Stimulated activated CD4-positive, alpha-beta T cell treated with anti-CD3 and anti-CD28 coated beads, Interleukin-1b, Interleukin-23, amount 100 ng/mL, for 24 hours (primary cell): ENCODE measurements around the gene ZNF569.
"Not testable (repeated sequence)": the region's sequence is repeated elsewhere in the genome, so short reads cannot be mapped to it uniquely, and the experiment has no call there.

Experiments
- DNase-seq, 4 experiments: peaks; one replicate each; pipeline ENCODE4 v3.0.0-alpha.2; 2020; ENCODE audit warnings: low read depth in 4 of 4, low spot score in 1 of 4

ZNF569 gene

DNA sequence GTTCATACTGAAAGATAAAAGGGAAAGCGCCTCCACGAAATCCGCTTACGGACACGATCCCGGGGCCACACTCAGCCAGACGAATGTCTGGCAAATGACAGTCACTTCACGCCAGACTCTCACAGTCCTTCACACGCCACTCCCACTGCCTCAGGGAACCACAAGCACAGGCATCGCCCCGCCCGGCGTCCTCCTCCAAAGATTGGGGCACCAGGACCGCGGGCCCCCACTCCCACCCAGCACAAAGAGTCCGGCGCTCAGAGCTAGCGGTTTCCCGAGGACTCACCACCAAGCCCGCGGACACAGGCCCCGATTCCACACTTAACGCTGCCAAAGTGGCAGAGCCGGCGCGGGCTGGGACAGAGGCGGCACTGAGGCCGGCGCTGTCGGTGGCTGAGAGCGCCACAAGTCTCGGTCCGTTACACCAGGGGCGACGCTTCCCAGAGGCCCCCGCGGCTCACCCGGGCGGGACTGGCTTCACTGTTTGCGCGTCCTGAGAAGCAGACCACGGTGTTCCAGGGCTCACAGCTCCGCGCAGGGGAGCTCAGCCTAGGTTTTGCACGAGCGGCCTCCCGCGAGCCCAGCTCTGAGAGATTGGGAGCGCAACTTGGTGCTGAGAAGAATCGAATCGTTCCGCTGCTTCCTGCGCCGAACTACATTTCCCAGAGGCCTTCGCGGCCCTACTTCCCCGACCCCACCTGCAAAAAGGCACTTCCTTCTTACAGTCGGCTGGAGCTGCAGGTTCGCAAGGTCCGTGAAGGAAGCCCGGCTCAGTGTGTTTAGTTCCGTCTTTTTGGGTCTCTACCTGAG lies at the start of gene ZNF569:
Gene ZNF569, minus strand, starts transcription at position 647 of the 810 bp plus-strand sequence. CDS start 22,523 bp downstream, outside the sequence.
- DNase-seq: peak; percentile 55 to 82 (median 72)

DNA sequence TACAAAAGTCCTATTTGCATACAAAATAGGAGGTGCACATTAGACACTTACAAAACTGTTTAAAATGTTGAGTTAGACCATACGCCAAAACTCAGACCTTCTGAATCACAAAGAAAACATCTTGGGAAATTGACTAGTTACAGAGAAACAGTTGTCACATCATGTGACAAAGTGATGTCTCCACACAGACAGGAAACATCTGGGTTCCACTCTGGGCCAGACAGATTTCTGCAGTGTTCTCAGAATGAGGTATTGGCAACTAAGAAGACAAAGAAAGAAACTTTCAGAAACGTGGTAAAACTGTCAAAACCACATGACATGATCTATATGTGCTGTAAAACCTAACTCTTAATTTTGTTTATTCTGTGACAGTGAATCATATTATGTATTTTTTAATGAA lies 46.2 kb upstream of the ZNF569 start:
- DNase-seq: no peak

DNA sequence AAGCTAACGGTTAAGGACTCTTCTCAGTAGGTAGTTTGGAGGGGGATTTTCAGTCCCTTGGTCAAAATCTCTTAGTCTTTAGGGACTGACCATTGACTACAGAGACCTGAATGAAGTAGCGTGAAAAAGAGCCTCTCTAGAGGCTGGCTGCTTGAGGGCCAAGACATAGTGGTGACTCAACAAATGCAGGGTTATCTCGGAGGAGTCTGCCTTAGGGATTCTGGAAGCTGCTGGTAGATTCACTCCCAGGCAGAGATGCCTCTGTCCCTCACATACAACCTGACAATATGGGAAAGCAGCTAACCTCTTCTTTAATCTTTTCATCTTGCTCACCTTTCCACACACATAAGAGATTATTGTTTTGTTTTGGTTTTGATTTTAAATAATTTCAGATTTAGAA lies 44.6 kb upstream of the ZNF569 start:
- no peak for DNase-seq

DNA sequence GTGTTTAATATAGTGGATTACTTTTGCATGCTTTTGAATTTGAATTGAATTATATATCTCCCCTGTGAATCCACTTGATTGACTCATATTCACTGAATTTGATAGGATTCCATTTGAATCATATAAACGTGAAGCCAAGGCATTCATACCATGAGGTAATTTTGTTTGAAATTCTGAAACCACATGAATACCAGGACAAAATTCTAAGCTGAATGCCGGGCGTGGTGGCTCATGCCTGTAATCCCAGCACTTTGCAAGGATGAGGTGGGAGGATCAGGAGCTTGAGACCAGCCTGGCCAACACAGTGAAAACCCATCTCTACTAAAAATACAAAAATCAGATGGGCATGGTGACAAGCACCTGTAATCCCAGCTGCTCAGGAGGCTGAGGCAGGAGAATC lies 43.9 kb upstream of the ZNF569 start:
- no peak for DNase-seq

DNA sequence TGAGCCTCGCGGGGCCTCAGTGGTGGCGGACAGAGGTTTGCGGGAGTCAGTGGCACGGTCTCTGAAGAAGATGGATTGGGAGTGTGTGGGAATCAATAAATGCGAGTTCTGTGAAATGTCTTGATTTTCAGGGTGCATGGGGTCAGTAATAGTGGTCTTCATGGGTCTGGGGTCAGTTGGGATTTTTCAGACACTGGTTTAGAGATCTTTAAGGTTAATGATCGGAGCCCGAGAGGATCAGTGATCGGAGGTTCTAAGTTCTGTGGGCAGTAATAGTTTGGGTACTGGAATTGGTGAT lies 39.9 kb upstream of the ZNF569 start:
- DNase-seq: no peak

DNA sequence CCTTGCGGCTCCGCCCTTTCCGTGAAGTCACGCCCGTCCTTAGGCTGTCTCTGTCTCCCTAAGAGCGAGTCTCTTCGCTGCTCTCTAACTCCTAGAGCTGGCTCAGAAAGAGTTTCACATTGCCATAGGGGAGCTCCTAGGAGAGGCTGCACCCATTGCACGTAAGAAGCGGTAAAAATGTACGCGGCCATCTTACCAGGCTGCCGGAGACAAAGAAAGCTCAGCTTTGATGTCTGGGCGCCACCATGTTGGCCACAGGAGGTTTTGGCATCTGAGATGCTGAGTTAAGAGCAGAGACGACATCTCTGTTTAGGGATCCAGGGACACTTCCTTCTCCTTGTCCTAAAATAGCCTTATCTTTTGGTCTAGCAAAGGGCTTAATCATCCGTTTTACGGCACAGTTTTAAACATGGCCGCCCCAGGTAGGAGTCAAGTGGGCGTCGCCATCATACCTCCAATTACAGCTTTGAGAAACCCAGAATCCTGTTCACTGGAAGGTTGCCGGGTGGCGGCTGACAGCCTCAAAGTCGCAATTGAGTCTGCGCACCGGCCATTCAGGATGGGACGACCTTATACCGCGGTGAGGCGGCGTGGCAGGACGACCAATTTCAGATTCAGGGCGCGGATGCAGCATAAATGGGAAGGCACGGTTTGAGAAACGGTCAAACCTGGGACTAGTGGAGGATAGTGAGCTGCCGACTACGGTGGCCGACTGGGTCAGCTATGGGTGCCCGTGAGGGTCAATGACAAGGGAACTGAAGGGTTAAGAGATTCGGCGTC lies 39.3 kb upstream of the ZNF569 start, which contains the start of gene ZNF793:
Gene ZNF793, plus strand, starts transcription at position 553 of the 780 bp plus-strand sequence. CDS start 16,501 bp downstream, outside the sequence.
- DNase-seq: peak; percentile 43 to 75 (median 68)

DNA sequence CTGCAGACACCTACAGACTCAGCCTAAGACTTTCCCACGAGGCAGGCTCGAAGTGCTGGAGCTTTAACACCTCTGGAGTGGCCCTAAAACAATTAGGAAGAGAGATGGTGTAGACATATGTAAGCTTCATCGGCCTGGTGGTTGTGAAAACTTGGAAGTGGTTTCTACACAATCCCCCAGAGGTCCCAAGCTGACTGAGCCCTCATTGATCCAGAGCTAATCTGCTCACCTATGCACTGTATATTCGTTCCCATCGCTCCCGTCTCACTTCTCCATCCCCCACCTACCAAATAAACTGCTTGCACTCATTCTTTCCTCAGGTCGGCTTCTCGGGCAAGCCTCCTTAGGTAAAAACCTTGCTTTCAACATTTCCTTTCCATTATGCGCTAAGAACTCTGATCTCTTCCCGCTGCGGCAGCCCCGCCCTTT lies 38.7 kb upstream of the ZNF569 start:
- no peak for DNase-seq

DNA sequence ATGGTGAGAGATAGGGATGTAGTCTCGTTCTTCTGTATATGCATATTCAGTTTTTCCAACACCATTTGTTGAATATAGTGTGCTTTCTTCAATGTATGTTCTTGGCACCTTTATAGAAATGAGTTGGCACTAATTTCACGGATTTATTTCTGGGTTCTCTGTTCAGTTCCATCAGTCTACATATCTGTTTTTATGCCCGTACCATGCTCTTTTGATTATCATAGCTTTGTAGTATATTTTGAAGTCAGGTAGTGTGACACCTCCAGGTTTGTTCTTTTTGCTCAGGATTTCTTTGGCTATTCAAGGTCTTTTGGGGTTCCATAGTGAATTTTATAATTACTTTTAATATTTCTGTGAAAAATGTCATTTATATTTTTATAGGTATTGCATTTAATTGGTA lies 25.0 kb upstream of the ZNF569 start:
- DNase-seq: no peak

DNA sequence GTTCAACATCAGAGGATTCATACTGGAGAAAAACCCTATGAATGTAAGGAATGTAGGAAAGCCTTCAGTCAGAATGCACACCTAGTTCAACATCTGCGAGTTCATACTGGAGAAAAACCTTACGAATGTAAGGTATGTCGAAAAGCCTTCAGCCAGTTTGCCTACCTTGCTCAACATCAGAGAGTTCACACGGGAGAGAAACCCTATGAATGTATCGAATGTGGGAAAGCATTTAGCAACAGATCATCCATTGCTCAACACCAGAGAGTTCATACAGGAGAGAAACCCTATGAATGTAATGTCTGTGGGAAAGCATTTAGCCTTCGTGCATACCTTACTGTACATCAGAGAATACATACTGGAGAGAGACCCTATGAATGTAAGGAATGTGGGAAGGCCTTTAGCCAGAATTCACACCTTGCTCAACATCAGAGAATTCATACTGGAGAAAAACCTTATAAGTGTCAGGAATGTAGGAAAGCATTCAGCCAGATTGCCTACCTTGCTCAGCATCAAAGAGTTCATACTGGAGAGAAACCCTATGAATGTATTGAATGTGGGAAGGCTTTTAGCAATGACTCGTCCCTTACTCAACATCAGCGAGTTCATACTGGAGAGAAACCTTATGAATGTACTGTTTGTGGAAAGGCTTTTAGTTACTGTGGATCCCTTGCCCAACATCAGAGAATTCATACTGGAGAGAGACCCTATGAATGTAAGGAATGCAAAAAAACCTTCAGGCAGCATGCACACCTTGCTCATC lies 17.3 kb upstream of the ZNF569 start:
- no peak for DNase-seq

DNA sequence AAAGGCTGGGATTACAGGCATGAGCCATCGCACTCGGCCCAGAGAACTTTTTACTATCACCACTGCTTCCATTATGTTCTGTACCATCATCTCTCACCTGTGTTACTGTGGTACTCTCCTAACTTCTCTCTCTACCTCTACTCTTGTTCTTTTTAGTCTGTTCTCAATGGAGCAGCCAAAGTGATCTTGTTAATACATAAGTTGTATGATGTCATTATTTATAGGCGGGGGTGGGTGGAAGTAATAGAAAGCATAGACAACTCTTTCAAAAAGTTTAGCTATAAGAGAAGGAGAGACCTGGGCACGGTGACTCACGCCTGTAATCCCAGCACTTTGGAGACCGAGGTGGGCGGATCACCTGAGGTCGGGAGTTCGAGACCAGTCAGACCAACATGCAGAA lies 4.9 kb upstream of the ZNF569 start:
- no peak for DNase-seq

DNA sequence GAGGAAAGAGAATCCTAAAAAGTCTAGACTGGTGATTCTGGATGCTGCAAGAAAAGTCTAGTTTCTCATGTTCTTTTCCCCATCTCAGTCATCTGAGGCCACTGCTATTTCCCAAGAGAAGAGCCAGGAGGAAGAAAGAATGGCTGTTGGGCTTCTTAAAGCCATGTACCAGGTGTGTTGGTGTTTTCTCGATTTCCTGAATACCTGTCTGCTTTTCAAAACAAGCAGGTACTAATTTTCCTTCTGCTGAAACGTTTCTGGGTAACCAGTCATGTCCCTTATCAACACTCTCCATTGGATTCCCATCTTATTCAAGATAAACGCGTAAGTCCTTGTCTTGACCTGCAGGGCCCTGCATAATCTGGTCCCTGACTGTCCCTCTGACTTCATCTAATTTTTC lies 3.0 kb upstream of the ZNF569 start:
- no peak for DNase-seq

DNA sequence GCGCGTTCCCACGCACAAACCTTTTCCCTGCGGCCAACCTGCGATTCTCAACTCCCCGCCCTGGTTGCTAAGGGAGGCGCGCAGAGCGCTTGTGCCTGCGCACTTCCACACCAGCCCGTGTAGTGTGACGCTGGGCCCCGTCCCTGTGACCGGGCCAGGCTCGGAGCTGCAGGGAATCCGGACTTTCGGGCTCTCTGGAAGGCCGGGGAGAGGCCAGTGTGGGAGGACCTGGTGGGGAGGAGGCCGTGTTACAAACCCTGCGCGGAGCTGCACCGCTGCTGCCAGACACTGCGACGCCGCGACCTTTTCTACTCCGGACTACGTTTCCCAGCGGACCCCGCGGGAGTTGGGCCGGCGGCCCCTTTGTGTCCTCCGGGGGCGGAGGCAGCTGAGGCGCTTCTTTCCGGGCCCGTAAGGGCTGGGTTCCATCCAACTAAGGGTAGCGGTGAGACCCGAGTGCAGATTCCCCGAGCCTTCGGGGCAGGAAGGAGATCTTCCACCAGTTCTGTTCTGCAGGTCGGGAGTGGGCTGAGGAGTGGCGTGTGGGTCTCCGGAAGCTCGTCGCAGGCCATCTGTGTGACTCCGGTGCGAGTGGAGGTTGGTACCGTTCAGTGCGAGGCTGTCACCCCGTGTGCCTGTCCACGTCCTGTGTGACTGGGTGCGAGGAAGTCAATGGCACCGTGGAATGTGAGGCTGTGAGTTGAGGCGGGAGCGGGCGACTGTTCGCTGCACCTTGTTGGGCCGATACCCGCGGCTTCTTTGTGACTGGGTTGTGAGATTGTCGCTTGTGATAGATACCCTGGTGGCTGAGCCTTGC lies 1.9 kb upstream of the ZNF569 start, which contains the start of gene ZNF570:
Gene ZNF570, plus strand, starts transcription at position 396 of the 817 bp plus-strand sequence. CDS start 999 bp downstream, outside the sequence.
- peak; percentile 69 to 82 (median 76) for DNase-seq

DNA sequence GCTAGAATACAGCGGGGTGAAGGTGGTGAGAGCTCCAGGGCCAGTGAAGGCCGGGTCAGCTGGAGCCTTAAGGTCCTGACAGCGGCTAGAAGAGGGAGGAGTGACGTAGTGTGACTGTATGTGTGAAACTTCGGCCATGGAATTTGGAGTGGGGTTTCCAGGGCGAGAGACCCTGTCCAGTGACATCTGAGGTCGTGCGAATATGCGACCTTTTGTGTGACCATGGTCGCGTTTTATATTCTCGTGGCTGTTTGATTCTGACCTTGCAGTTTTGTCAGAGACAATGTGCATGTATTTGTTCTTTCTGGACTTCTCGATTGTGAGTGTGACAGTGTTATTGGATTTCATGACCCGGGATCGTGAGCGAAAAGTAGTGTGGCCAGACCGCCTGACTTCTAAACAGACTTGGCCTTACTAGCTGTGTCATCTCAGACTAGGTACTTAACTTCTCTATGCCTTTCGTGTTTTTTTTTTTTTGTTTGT lies 405 bp upstream of the ZNF569 start:
- DNase-seq: no peak

DNA sequence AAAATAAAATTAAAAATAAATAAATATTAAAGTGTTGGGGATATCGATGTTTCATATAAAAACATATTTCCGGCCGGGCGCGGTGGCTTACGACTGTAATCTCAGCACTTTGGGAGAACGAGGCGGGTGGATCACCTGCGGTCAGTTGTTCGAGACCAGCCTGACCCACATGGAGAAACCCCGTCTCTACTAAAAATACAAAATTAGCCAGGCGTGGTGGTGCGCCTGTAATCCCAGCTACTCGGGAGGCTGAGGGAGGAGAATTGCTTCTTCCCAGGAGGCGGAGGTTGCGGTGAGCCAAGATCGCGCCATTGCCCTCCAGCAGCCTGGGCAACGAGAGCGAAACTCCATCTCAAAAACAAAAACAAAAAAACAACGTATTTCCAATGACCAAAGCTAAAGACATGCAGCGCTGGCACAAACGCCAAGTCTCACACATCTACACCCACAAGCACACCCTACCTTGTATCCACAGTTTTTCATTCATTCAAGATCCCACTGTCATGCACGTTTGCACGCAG lies 907 bp downstream of the ZNF569 start:
- DNase-seq: no peak

DNA sequence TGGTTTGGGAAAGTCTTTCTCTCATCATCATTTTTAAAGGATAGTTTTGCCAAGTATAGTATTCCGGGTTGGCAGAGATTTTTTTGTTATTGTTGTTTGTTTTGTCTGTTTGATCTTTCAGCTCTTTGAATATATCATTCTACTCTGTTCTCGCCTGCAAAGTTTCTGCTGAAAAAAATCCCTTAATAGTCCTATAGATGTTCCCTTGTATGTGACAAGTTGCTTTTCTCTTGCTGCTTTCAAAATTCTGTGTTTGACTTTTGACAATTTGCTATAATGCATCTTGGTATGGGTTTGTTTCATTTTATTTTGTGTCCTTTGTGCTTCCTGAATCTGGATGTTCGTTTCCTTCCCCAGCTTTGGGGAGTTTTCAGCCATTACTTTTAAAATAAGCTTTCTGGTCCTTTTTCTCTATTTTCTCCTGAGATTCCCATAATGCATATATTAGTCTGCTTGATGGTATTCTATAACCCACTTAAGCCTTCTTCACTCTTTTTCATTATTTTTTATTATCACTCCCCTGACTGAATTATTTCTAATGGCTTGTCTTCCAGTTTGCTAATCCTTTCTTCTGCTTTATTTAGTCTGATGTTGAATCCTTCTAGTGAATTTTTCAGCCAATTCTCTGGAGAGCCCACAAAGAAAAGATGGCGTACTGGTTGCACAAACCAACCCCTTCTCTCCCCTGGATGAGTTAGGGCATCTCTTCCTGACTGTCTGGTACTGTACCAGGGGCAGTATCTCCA lies 14.6 kb downstream of the ZNF569 start:
- no peak for DNase-seq

DNA sequence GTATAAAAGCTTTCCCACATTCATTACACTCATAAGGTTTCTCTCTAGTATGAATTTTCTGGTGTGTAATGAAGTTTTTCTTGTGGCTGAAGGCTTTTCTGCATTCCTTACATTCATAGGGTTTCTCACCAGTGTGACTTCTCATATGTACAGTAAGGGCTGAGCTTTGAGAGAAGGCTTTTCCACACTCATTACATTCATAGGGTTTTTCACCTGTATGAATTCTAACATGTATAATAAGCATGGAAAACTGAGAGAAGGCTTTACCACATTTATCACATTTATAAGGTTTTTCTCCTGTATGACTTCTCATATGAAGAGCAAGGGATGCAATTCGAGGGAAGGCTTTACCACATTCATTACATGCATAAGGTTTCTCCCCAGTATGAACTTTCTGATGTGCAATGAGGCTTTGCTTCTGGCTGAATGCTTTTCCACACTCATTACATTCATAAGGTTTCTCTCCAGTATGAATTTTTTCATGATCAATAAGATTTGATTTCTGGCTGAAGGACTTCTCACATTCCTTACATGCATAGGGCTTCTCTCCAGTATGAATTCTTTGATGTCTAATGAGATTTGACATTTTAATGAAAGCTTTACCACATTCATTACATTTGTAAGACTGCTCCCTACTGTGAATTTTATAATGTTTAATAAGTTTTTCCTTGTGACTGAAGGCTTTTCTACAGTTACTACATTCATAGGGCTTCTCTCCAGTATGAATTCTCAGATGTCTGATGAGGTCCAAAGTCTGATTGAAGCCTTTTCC lies 53.7 kb downstream of the ZNF569 start:
- DNase-seq: no peak

DNA sequence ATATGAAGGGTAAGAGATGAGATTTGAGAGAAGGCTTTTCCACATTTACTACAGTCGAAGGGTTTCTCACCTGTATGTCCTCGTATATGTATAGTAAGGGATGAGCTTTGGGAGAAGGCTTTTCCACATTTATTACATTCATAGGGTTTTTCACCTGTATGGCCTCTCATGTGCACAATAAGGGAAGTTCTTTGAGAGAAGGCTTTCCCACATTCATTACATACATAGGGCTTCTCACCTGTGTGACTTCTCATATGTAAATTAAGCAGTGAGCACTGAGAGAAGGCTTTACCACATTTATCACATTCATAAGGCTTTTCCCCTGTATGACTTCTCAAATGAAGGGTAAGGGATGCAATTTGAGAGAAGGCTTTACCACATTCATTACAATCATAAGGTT lies 54.5 kb downstream of the ZNF569 start:
- DNase-seq: no peak

DNA sequence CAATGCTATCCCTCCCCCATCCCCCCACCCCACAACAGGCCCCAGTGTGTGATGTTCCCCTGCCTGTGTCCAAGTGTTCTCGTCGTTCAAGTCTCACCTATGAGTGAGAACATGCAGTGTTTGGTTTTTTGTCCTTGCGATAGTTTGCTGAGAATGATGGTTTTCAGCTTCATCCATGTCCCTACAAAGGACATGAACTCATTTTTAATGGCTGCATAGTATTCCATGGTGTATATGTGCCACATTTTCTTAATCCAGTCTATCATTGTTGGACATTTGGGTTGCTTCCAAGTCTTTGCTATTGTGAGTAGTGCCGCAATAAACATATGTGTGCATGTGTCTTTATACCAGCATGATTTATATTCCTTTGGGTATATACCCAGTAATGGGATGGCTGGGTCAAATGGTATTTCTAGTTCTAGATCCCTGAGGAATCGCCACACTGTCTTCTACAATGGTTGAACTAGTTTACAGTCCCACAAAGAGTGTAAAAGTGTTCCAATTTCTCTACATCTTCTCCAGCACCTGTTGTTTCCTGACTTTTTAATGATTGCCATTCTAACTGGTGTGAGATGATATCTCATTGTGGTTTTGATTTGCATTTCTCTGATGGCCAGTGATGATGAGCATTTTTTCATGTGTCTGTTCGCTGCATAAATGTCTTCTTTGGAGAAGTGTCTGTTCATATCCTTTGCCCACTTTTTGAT lies 61.0 kb downstream of the ZNF569 start:
- DNase-seq: not testable (repeated sequence)
